Measurements from ENCODE around the gene ZBTB21.
"Not testable (repeated sequence)": the region's sequence is repeated elsewhere in the genome, so short reads cannot be mapped to it uniquely, and the experiment has no call there.

The ZBTB21 gene

GRCh38 chr21:42019101-42019605 lies 9.0 kb upstream of the ZBTB21 start:
- no peak for DNase-seq (ENCODE audit: low read depth)

- DNase-seq (ENCODE audit: low read depth), result no peak
Observed at GRCh38 chr21:42017022-42017421, 6.9 kb upstream of the ZBTB21 start.

- no peak for DNase-seq (ENCODE audit: low read depth)
Observed at GRCh38 chr21:42016364-42016985, 6.3 kb upstream of the ZBTB21 start.

- no peak for DNase-seq (ENCODE audit: low read depth)
Observed at GRCh38 chr21:42013931-42014330, 3.8 kb upstream of the ZBTB21 start.

GRCh38 chr21:42013376-42013775 lies 3.2 kb upstream of the ZBTB21 start:
- DNase-seq (ENCODE audit: low read depth), result no peak

GRCh38 chr21:42012763-42013329 lies 2.7 kb upstream of the ZBTB21 start:
- DNase-seq (ENCODE audit: low read depth), result no peak

GRCh38 chr21:42012344-42012743 lies 2.2 kb upstream of the ZBTB21 start:
- DNase-seq (ENCODE audit: low read depth), result no peak

- peak; percentile 25 for DNase-seq (ENCODE audit: low read depth)
Observed at GRCh38 chr21:42010507-42011495, 641 bp upstream of the ZBTB21 start.

- peak; percentile 78 for DNase-seq (ENCODE audit: low read depth)
Observed at GRCh38 chr21:42009018-42009830, 936 bp downstream of the ZBTB21 start.

GRCh38 chr21:42007356-42007940 lies 2.7 kb downstream of the ZBTB21 start:
- no peak for DNase-seq (ENCODE audit: low read depth)

GRCh38 chr21:42006765-42007164 lies 3.4 kb downstream of the ZBTB21 start:
- peak; percentile 15 for DNase-seq (ENCODE audit: low read depth)

- DNase-seq (ENCODE audit: low read depth), result no peak
Observed at GRCh38 chr21:42004406-42005199, 5.6 kb downstream of the ZBTB21 start.

GRCh38 chr21:42003051-42003461 lies 7.1 kb downstream of the ZBTB21 start:
- peak; percentile 84 for DNase-seq (ENCODE audit: low read depth)

GRCh38 chr21:42002421-42002958 lies 7.7 kb downstream of the ZBTB21 start:
- DNase-seq (ENCODE audit: low read depth), result peak; percentile 97

GRCh38 chr21:42001781-42002180 lies 8.4 kb downstream of the ZBTB21 start:
- DNase-seq (ENCODE audit: low read depth), result no peak

GRCh38 chr21:42000908-42001307 lies 9.3 kb downstream of the ZBTB21 start:
- no peak for DNase-seq (ENCODE audit: low read depth)

GRCh38 chr21:41997657-41998056 lies 12.5 kb downstream of the ZBTB21 start:
- no peak for DNase-seq (ENCODE audit: low read depth)

GRCh38 chr21:41995577-41995976 lies 14.6 kb downstream of the ZBTB21 start:
- no peak for DNase-seq (ENCODE audit: low read depth)

- DNase-seq (ENCODE audit: low read depth), result not testable (repeated sequence)
Observed at GRCh38 chr21:41994613-41995012, 15.5 kb downstream of the ZBTB21 start.

GRCh38 chr21:41993744-41994143 lies 16.4 kb downstream of the ZBTB21 start:
- DNase-seq (ENCODE audit: low read depth), result peak; percentile 94
